H1 (cell line): Measurements from ENCODE around the gene GTF2IRD1. TPM values are rescaled to one million over a fixed set of nuclear protein-coding genes. Genes with fewer than 3 reads are reported as not detected.

ENCODE experiments used
- SIRT6 ChIP-seq: IDR thresholded peaks from one replicate; pipeline ENCODE4 v1.7.1; 2012; ENCODE audit warnings: low read length, inconsistent platforms
- polyA plus RNA-seq, 7 experiments: library from polyadenylated mRNA; depleted of rRNA in 3 of 7; stranded (reverse) in 5 of 7; unstranded in 2 of 7; fragments of >200 nt in 5 of 7; fragments of 200-250 nt in 2 of 7; gene quantifications; 1 replicate in 5 of 7; 2 replicates in 1 of 7; 4 replicates in 1 of 7; pipeline versions ENCODE4 v1.2.1 to v1.2.3, GENCODE V29; 2011 to 2013; ENCODE audit warnings: missing spikeins in 2 of 7, mixed read lengths in 2 of 7
- total RNA-seq: library from RNA; stranded (reverse); fragmentation: NEBNext Ultra II Directional; extraction: Animal tissue kit (Norgen Biotek cat#: 25700); gene quantifications from 2 replicates; pipeline ENCODE4 v1.2.1, GENCODE V29; 2021
- TF ChIP-seq, protein P1 (sequence below): IDR thresholded peaks from 2 replicates; pipeline ENCODE4 v1.6.1; 2012; ENCODE audit warnings: inconsistent platforms
- TF ChIP-seq, protein P2 (sequence below): fragments of 300-600 bp; sonication (generic); IDR thresholded peaks from 2 replicates; pipeline ENCODE4 v1.7.1; 2012; ENCODE audit warnings: low read length, moderate library complexity, mild to moderate bottlenecking, inconsistent platforms; ENCODE audit not compliant: insufficient replicate concordance

The GTF2IRD1 gene
- total and polyA plus RNA-seq, 2 of the 8 experiments (the other 6 are each of a cell fraction or from before 2014, with no cell fraction given) = 27.4 to 45.4 TPM

DNA sequence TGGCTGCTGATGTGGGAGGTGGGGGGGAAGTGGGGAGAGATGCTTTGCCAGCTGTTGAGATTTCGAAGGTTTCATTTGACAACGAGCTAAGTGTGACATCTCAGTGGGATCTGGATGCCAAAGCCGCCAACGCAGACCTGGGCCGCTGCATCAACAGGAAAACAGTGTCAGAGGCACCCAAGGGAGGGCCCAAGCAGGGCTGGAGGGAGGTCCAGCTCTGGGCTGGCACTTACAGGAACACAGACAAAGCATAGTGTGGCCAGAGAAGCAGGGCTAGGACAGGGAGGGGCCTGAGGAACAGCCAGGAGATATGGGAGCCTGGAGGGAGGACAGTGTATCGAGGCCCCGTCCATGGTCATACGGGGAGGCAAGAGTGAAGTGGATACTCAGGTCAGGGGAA, 73.1 kb downstream of the GTF2IRD1 start (continued):
- TF ChIP-seq, protein P1, sequence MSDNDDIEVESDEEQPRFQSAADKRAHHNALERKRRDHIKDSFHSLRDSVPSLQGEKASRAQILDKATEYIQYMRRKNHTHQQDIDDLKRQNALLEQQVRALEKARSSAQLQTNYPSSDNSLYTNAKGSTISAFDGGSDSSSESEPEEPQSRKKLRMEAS = no peak
- TF ChIP-seq SIRT6 = no peak
- TF ChIP-seq, protein P2, sequence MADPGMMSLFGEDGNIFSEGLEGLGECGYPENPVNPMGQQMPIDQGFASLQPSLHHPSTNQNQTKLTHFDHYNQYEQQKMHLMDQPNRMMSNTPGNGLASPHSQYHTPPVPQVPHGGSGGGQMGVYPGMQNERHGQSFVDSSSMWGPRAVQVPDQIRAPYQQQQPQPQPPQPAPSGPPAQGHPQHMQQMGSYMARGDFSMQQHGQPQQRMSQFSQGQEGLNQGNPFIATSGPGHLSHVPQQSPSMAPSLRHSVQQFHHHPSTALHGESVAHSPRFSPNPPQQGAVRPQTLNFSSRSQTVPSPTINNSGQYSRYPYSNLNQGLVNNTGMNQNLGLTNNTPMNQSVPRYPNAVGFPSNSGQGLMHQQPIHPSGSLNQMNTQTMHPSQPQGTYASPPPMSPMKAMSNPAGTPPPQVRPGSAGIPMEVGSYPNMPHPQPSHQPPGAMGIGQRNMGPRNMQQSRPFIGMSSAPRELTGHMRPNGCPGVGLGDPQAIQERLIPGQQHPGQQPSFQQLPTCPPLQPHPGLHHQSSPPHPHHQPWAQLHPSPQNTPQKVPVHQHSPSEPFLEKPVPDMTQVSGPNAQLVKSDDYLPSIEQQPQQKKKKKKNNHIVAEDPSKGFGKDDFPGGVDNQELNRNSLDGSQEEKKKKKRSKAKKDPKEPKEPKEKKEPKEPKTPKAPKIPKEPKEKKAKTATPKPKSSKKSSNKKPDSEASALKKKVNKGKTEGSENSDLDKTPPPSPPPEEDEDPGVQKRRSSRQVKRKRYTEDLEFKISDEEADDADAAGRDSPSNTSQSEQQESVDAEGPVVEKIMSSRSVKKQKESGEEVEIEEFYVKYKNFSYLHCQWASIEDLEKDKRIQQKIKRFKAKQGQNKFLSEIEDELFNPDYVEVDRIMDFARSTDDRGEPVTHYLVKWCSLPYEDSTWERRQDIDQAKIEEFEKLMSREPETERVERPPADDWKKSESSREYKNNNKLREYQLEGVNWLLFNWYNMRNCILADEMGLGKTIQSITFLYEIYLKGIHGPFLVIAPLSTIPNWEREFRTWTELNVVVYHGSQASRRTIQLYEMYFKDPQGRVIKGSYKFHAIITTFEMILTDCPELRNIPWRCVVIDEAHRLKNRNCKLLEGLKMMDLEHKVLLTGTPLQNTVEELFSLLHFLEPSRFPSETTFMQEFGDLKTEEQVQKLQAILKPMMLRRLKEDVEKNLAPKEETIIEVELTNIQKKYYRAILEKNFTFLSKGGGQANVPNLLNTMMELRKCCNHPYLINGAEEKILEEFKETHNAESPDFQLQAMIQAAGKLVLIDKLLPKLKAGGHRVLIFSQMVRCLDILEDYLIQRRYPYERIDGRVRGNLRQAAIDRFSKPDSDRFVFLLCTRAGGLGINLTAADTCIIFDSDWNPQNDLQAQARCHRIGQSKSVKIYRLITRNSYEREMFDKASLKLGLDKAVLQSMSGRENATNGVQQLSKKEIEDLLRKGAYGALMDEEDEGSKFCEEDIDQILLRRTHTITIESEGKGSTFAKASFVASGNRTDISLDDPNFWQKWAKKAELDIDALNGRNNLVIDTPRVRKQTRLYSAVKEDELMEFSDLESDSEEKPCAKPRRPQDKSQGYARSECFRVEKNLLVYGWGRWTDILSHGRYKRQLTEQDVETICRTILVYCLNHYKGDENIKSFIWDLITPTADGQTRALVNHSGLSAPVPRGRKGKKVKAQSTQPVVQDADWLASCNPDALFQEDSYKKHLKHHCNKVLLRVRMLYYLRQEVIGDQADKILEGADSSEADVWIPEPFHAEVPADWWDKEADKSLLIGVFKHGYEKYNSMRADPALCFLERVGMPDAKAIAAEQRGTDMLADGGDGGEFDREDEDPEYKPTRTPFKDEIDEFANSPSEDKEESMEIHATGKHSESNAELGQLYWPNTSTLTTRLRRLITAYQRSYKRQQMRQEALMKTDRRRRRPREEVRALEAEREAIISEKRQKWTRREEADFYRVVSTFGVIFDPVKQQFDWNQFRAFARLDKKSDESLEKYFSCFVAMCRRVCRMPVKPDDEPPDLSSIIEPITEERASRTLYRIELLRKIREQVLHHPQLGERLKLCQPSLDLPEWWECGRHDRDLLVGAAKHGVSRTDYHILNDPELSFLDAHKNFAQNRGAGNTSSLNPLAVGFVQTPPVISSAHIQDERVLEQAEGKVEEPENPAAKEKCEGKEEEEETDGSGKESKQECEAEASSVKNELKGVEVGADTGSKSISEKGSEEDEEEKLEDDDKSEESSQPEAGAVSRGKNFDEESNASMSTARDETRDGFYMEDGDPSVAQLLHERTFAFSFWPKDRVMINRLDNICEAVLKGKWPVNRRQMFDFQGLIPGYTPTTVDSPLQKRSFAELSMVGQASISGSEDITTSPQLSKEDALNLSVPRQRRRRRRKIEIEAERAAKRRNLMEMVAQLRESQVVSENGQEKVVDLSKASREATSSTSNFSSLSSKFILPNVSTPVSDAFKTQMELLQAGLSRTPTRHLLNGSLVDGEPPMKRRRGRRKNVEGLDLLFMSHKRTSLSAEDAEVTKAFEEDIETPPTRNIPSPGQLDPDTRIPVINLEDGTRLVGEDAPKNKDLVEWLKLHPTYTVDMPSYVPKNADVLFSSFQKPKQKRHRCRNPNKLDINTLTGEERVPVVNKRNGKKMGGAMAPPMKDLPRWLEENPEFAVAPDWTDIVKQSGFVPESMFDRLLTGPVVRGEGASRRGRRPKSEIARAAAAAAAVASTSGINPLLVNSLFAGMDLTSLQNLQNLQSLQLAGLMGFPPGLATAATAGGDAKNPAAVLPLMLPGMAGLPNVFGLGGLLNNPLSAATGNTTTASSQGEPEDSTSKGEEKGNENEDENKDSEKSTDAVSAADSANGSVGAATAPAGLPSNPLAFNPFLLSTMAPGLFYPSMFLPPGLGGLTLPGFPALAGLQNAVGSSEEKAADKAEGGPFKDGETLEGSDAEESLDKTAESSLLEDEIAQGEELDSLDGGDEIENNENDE = no peak
